OCI-LY7 (cell line): ENCODE data around the gene SLC4A4.

Experiments
- EZH2phosphoT487 ChIP-seq: fragments of 200-600 bp; sonication (generic); IDR thresholded peaks from 2 replicates; pipeline ENCODE4 v1.6.1; 2018; ENCODE audit warnings: low read depth, borderline replicate concordance, mild to moderate bottlenecking, mixed run types, antibody characterized with exemption, low read length, moderate library complexity, mixed read lengths
- TF ChIP-seq, protein P1 (sequence below): fragments of 200-600 bp; sonication (generic); conservative IDR thresholded peaks from 2 replicates; pipeline ENCODE4 v1.5.1; 2014; ENCODE audit warnings: mild to moderate bottlenecking, antibody characterized with exemption, low read length, moderate library complexity, mixed read lengths

DNA sequence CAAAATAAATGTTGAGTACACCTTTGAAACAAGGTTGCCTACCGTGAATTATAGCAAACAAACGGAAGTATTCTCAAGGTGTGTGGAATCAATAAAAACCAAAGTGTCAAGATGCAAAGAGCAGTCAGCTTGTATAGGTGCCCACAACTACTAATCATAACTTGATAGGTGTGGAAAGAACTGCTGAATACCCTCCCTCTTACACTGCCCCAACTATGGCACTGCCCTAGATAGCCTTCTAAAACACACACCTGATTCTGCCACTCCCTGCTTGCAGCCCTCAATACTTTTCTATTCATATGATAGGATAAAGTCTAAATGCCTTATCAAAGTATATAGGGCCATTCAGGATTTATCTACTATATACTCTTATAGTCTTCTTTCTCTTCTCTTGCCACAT is 31.1 kb upstream of the SLC4A4 start:
- TF ChIP-seq, protein P1, sequence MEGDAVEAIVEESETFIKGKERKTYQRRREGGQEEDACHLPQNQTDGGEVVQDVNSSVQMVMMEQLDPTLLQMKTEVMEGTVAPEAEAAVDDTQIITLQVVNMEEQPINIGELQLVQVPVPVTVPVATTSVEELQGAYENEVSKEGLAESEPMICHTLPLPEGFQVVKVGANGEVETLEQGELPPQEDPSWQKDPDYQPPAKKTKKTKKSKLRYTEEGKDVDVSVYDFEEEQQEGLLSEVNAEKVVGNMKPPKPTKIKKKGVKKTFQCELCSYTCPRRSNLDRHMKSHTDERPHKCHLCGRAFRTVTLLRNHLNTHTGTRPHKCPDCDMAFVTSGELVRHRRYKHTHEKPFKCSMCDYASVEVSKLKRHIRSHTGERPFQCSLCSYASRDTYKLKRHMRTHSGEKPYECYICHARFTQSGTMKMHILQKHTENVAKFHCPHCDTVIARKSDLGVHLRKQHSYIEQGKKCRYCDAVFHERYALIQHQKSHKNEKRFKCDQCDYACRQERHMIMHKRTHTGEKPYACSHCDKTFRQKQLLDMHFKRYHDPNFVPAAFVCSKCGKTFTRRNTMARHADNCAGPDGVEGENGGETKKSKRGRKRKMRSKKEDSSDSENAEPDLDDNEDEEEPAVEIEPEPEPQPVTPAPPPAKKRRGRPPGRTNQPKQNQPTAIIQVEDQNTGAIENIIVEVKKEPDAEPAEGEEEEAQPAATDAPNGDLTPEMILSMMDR: no peak
- TF ChIP-seq EZH2phosphoT487: no peak
